ENCODE measurements around the gene C14orf93.
A peak's percentile ranks its signal among the peaks of the same experiment; 100 is the strongest.

C14orf93 gene

DNA sequence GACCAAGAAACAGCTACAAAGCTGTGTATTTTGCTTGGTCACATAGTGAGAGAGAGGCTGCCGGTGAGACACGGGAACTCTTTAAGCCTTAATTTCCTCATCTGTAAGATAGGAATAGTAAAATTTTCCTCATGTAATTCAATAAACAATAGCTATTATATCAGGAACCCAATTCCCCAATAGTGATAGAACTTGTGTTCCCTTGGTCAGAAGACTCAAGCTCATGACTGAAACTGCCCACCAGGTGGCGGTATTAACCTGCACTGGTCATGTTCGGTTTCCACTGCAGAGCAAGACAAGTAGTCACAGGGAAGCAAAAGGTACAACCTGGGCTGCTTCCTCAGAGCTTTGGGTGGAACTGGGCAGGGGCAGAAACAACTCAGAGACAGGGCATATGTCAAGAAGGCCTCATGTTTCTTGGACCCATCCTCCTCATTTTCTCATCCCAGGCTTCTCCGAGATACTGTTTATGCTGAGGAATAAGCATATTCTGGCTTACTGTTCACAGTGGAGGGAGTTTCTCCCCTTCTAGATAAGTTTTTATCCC is 23.4 kb downstream of the C14orf93 start:
- DNase-seq = peak; percentile 95

DNA sequence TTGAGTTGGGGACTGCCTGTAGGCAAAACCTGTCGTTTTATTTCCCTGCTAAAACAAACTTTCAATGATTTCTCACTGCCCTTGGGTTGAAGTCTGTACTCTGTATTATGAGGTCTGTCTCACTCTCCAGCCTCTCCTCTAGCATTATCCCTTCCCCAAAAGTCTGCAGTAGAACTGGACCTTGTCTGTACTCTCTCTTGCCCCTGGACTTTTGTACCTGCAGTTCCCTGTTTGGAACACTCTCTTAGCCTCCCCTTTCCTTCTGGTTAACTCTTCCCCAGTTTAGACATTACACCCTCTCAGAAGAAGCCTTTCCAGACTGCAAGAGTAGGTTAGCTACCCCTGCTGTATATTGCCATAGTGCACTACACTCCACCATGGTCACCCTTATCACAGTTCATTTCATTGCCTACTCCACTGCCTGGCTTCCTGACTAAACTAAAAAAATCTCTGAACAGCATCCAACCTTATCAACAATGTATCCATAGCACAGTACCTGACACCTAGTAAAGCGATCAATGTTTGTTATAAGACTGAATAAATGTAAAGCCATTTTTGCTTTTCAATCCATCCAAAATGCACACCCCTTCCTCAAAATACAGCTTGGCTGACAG is 23.9 kb downstream of the C14orf93 start:
- no peak for DNase-seq

DNA sequence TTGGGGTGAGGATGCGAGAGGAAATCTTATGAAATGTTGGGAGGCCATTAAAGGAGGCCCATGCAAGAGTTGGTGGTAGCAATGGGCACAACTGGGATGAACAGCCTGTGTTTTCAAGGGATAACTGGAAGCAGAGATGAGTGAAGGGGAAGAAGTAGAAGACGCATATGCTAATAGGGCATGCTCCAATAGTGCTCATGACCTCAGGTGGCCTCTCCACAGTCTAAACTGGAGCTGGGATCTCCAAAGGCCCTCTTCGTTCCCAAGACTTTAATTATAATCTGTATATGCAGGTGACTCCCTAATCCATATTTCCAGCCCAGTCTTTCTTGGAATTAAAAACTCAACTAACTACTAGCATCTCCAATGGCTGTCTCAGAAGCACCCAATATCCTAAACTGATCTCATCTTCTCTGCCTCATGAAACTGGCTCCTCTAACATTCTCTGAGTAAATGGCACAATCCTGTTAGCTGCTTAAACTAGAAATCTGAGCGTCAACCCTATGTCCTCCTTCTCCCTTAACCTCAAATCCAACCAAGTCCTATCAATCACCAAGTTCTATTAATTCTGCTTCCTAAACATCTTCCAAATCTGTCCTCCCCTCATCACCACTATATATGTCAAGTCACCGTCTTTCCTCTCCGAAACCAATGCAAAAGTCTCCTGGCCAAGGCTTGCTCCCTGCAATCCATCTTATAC is 24.8 kb downstream of the C14orf93 start:
- DNase-seq = no peak

DNA sequence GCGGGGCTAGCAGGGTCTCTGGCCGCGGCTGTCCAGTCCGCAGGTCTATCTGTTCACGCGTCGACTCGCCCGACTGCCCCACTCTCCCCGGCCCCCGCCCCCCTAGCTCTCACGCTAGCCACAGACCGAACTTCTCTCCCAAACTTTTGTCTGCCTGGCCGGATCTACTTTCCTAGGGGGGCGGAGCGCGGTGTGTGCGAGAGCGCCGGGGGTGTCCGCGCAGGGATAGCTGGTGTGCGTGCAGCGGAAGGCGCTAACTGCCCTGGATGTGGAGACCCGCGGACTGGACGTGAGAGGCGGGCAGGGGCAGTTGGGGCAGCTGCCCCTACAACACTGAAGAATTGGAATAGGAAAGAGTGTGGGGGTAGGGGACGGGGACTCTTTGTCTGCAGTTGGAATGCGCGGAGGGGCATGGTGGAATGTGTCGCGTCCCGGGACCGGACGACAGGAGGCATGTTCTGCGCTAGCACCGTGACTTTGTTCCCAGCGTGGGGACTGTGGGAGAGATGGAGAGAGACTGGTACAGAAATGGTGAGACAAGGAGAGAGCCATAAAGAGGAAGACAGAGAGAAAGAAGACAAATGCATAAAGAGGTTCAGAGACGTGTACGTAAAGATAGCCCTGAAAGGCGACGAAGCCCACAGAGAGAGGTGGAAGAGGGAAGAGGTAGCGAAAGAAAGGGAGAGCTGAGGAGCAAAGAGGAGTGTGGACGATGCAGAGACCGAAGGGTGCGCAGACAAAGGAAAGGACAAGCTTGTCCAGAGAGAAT is 27.3 kb downstream of the C14orf93 start, which contains the start of gene AJUBA:
AJUBA (minus strand) TSS at position 75 of the 769 bp plus-strand sequence. CDS start 285 bp downstream, outside the sequence.
- peak; percentile 90 for DNase-seq

DNA sequence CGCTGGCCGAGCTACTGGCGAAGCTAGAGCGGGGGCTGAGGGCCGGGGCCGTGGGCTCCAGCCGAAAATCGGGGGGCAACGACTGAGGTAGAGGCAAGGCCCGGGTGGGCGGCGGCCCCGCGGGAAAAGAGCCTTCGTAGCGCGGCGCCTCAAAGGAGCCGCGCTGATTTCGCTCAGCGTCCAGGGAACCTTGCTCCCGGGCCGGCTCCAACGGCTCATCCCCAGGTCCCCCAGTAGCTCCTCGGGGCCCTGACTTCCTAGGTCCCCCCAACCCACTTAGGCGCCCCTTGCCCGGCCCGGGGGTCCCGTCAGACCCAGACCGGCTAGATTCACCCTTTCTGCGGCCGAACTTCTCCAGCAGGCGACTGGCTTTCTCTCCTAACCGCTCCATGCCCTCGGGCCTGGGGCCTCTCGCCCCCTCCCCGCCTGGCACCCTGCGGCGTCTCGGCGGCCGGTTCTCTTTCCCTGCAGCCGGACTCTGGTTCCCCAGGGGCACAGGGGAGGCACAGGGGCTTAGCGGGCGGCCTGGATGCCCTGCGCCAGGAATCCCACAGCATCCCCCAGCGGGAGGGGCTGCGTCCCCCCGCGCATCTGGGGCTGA is 28.0 kb downstream of the C14orf93 start:
- no peak for DNase-seq

DNA sequence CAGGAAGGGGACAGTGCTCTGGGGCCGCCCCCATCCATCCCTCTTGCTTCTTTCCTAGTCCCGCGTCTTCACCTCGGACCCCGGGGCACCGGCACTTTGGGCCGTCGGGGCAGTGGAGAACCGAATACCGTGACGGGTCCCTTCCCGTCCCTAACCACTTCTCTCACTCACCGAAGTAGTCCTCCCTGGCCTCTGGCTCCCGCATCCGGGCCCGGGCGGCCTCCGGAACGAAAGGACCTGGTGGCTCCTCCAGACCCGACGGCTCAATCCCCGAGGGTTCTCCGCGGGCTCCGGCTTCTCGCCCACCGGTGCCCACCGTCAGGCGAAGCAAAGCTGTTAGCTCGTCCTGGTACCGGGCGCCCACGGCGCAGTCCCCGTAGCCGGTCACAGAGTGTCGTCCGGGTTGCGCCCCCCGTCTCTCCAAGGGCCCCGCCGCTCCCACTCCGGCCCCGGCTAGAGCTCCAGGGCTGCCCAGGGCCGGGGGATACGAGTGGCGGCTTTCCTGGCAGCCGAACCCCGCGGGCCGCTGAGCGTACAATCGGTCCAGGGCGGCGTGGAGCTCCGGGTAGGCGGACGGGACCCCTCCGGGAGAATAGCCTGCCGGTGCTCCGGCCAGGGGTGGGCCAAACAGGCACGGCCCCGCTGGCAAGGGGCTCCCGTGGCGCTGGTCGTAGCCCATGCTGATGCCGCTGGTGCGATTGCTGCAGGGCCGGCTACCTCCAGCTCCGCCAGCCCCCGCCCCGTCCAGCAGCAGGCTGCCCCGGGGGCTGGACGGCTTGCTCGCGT is 28.7 kb downstream of the C14orf93 start:
- peak; percentile 70 for DNase-seq

DNA sequence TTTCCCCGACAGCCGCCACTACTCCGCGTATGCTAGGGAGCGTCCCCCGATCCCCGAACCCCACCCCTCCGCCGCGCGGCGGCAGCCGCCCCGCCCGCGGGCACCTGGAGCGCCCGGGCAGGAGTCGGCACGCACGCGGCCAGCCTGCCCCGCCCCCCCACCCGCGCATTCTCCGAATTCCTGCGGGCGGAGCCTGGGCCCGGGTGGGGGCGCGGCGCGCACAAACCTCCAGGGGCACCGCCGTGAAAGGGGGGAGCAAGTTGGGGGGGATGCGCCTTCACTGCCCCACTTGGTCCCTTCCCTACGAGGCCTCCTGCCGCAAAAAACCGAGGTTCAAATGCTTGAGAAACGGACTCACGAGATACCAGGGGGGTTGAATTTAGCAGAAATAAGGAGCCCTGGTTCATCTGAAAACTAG is 29.3 kb downstream of the C14orf93 start:
- peak; percentile 78 for DNase-seq

DNA sequence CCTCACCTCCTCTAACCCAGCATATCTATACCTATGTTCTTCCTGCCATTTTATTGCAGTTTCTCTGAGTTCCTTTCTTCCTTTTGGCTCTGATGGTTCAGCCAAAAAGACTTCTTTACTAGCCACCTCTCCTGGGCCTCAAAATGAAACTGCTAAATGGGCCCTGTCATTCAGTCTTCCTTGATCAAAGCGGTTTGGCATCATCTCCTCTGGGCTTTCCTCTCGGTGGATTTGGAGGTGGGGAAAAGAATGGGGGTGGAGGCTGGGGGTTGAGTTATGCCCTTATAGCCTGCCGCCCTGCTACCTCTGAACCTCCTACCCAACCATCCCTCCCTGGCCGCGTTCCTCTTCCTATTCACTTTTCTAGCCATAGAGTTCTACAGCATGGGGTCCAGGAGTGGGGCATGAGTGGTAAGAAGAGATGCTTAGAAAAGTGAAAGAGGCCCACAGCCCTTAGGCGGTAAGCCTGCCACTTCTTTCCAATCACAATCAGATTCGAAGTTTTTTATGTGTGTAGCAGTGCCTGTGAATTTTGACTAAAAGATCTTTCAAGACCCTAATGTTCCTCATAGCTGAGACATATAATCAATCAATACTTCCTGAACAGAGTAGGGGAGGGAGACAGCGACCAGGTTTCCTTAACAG is 30.1 kb downstream of the C14orf93 start:
- no peak for DNase-seq

DNA sequence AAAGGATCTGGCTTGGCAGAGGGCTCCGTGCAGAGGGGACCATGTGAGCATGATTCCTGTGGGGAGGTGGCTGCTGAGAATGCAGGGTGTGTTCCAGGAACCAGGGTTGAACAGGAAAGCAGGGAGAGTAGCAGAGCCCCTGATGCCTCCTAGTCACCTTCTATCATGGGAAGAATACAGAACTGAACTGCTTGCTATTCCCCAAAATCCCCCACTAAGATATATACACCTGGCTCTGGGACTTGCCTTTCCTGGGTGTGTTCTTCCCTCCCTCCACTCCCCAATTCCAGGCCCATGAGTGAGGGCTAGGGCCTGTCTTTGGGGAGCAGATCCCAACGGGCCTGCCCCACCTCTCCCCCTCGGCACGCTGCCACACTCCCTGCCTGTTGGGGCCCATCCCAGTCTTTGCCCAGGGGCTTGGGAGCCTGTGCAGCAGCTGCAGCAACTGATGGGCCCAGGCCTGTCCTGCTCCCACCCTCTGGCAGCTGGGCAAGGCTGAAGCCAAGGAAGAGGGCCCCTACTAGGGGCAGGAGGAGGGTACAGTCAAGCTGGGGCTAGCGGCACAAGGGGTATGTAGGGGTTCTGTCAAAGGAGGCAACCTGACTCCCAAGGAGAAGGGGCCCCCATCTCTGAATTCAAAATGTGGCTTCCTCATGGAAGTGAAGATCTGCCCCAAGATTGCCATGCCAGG is 30.8 kb downstream of the C14orf93 start:
- DNase-seq = no peak

DNA sequence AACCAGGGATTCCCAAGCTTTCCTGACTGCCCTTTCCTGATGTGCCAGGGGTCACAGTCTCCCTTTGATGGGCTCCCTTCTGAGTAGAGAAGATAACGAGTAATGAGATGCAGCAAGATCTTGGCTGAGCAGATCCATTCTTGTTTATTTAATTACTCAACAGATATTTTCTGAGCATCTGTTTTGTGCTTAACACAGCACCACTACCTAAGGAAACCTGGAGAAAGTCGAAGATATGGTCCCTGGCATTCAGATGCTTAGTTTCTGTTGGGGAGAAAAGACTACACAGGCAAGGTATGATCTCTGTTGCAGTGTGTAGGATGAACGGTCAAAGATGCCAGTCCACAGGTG is 31.5 kb downstream of the C14orf93 start:
- DNase-seq = no peak

DNA sequence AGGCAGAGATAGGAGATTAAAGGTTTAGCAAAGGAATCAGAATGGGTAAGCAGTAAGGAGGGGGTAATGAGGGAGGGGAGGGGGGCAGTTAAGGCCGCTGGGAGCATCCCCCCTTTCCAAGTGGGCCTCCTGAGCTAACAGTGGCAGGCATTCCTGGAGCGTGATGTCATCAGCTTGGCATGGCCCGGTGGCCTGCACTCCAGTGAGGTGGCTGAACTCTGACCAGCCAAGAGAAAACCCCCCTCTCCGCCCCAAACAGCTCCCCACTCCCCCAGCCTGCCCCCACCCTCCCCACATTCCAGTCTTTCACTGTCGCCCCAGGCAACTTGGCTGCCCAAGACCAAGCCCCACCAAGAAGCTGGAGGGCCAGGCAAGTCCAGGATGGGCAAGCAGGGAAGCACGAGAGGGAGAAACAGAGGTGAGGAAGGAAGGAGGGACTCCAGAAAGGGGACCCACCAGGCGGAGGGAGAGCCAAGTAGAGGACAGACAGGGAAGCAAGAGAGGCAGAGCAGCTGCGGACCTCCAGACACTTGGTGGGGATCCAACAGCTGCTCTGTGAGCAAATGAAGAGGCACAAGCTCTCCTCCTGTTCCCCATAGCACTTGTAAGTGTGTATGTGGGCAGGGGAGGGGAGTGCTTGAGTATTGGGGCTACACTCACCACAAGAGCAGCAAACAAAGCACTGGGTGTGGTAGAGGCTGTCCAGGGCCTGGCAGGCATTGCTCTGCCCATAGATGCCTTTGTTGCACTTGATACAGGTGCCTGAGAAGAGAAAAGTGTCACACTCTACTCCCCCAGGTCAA is 32.1 kb downstream of the C14orf93 start:
- DNase-seq = no peak

DNA sequence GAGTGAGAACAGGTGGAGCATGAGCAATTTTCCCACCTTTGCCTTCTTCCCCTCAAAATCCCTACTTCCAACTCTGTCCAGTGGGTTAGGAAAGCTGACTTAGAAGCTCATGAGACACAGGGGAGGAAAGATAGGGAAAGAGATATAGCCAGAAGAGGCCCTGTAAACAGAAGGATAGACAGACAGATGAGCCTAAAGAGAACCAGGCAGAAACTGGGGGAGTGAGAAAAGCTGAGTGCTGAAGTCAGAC is 32.6 kb downstream of the C14orf93 start:
- no peak for DNase-seq

DNA sequence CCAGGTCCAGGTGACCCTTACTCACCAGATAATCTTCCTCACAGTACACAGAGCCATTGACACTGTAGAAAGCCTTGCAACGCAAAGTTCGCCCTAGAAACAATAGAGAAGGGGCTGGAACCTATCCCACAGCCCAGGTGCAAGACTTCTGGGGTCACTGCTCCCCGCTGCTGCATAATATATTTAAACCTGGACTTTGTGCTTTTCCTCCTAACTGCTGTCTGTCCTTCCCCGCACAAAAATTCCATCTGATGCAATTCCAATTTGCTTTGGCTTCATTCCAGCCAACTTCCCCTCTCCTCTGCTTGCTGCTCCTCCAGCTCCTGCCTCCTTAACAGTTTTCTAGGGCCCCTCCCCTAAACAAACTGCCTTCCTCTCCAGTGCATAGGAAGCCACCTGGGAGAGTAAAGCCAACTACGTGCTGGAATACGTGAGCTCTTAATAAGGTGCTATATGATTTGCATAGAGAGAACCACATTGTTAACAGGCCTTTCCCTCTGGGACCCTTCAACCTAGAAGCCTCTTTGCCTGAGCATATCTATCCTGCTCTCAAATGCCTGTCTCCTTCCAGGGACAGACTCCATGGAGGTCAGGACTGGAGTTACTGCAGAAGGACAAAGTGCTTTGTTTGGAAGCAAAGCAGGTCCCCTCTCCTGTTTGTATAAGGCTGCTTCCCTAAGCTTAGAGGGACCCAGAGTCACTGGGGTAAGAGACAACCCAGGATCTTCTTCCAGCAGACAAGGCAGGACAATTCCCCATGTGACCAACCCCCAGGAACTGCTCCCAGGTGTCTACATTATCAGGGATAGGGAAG is 33.1 kb downstream of the C14orf93 start:
- no peak for DNase-seq

DNA sequence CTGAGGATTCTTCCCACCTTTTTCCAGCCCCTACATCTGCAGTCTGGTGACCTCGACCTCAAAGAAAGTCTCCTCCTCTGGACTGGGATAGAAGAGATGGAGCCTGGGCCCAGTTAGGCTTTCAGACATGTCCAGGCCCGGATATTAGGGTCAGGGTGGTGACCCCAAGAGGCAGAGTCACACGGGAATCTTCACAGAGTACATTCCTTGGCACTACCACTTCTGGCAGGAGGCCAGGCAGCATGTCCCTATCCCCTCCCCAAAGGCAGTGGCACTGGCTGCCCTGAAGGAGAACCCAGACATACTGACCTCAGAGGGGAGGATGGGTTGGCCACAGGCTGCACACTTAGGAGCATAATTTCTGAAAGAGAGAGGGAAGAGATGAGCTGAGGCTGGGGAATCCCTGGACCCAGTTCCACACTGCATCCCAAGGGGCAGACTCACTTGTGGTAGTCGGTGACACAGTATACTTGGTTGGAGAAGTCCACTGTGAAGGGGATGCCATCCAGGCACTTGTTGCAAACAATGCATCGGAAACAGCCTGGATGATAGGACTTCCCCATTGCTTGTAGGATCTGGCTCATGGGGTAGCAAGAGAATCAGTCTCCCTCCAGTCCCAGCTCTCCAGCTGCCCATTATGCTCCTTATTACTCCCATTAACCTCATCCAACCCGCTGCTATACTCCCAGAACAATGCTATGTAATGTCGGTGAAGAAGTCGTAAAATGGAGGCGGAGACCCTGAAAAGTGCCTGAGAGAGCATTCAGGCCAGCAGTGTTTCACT is 35.2 kb downstream of the C14orf93 start:
- DNase-seq = no peak

DNA sequence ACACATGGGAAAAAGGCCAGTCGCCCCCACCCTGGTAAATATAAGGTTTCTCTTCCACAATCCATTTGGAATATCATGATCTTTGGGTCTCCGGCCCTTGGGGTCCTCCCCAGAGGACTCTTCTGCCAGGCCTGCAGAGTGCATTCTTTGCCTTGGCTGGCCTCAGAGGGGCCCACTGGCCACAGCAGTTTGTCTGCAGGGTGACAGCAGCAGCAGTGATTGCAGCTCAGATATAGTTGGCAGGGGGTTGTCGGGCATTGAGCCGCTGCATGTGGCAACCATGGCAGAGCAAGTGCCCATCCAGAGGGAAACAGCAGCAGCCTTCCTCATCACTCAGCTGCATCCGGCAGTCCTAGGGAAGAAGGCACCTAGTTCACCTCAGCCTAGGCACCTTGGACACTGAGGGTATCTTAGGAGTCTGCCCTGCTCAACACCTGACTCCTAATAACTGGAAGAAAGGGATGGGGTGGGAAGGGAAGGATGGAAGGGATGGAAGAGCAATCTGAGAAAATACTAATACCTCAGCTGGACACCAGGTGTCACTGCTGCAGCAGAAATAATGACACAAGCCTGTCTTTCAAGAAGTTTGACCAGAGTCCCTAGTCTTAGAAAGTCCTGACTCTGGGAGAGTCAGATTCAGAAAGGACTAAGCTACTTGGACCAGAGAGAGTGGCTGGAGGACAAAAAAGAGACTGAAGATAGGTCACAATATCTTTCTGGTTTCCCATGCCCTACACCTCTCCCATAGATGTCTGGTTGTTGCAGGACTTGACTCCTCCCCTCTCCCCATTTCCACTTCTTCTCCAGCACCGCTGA is 36.5 kb downstream of the C14orf93 start:
- no peak for DNase-seq

DNA sequence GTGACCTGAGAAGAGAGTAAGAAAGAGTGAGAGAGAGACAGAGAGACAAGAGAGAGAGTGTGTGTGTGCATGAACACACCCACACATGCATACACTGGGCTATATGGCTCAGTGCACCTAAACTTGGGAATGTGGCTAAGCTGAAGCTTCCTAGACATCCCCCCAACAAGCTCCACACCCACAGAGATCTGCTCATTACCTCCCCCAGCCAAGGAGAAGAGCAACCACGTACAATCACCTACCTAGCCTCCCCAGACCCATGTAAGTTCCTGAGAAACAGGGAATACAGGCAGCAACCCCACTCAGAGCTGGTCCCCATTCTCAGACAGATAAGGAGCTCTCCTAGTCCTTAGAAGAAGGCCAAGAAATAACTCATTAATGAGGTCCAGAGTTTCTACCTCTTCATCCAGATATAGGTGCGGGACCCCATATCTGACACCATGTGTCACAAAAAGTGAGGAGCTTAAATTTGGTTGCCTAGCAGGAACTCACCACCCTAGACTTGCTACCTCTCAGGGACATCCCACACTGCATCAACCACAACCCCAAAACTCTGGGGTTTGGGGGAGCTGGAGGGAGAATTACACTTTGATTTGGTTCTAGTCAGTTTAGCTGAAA is 37.5 kb downstream of the C14orf93 start:
- DNase-seq = no peak

DNA sequence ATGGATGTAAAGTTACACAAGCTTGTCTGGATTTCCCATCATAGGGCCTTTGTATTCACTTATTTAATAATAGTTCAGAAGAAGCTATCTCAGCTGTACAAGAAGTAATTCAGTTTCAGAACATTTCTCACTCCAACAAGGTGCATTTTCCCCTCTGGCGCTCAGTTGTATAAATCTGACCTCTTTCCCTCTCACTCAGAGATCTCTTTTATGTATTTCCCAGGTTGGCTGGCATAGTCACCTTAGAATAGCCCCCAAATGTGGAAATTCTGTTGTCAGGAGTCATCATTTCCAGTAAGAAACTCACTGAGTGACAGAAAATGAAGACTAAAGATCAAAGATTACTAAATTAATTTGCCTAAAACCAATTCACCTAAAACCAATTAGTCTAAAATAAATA is 38.8 kb downstream of the C14orf93 start:
- no peak for DNase-seq
